Small intestine (tissue), 7 donors: Measurements from ENCODE around the gene ELF1. TPM values are rescaled to one million over a fixed set of nuclear protein-coding genes. Genes with fewer than 3 reads are reported as not detected.

Experiments
- DNase-seq, 2 donors: peaks; one replicate each; pipeline versions ENCODE4 v3.0.0 to v3.0.0-alpha.2; 2013
- FAIRE-seq: peaks from 2 replicates; lab custom pipeline; 2012; peaks lifted over from hg19 to GRCh38; lab: Jason Lieb, UNC
- H3K27ac ChIP-seq, 3 donors: one replicate each; pipeline ENCODE4 v1.5.1; 2013; ENCODE audit warnings: low read length in 2 of 3, mild to moderate bottlenecking in 2 of 3, control low read depth in 1 of 3, inconsistent platforms in 1 of 3, low read depth in 1 of 3, moderate library complexity in 1 of 3
- H3K27me3 ChIP-seq, 3 donors: one replicate each; pipeline ENCODE4 v1.6.1; 2013; ENCODE audit warnings: low read length in 3 of 3, inconsistent platforms in 1 of 3; ENCODE audit not compliant: control insufficient read depth in 3 of 3, insufficient read depth in 3 of 3
- H3K36me3 ChIP-seq, 3 donors: one replicate each; pipeline ENCODE4 v1.6.1; 2013; ENCODE audit warnings: low read length in 3 of 3, inconsistent platforms in 1 of 3, low read depth in 1 of 3, mild to moderate bottlenecking in 1 of 3, moderate library complexity in 1 of 3; ENCODE audit not compliant: control insufficient read depth in 3 of 3, insufficient read depth in 2 of 3
- H3K4me1 ChIP-seq, 3 donors: one replicate each; pipeline ENCODE4 v1.6.1; 2013; ENCODE audit warnings: low read length in 2 of 3, inconsistent platforms in 1 of 3, low read depth in 1 of 3, mild to moderate bottlenecking in 1 of 3, moderate library complexity in 1 of 3; ENCODE audit not compliant: control insufficient read depth in 3 of 3, insufficient read depth in 2 of 3
- H3K4me3 ChIP-seq, 3 donors: one replicate each; pipeline ENCODE4 v1.5.1; 2013; ENCODE audit warnings: low read length in 3 of 3, control low read depth in 1 of 3, inconsistent platforms in 1 of 3, low read depth in 1 of 3, mild to moderate bottlenecking in 1 of 3, moderate library complexity in 1 of 3
- H3K9me3 ChIP-seq, 2 donors: one replicate each; pipeline ENCODE4 v1.6.1; 2013; ENCODE audit warnings: low read depth in 1 of 2, low read length in 1 of 2; ENCODE audit not compliant: control insufficient read depth in 2 of 2, insufficient read depth in 1 of 2
- WGBS, 3 donors: extraction: QIAGEN DNeasy Blood & Tissue Kit; methylation state at CpG; one replicate each; pipeline ENCODE4 v1.1.7; 2013; 5-methylcytosine and 5-hydroxymethylcytosine counted together
- polyA plus RNA-seq, 4 donors: library from polyadenylated mRNA; stranded (reverse) in 3 of 4; unstranded in 1 of 4; fragments of 200-250 nt in 3 of 4; fragments of 120-200 nt in 1 of 4; gene quantifications; one replicate each; pipeline versions ENCODE4 v1.2.1 to v1.2.3, GENCODE V29; 2013
- donor health status: healthy with polysubstance abuse.
- donor health status: control.
- donor health status: control.
- donor health status: Bipolar disorder and iron deficiency.
- donor health status: healthy.

Gene ELF1
- polyA plus RNA-seq, 4 donors = 34.3 to 91.3 (median 39.4) TPM

DNA sequence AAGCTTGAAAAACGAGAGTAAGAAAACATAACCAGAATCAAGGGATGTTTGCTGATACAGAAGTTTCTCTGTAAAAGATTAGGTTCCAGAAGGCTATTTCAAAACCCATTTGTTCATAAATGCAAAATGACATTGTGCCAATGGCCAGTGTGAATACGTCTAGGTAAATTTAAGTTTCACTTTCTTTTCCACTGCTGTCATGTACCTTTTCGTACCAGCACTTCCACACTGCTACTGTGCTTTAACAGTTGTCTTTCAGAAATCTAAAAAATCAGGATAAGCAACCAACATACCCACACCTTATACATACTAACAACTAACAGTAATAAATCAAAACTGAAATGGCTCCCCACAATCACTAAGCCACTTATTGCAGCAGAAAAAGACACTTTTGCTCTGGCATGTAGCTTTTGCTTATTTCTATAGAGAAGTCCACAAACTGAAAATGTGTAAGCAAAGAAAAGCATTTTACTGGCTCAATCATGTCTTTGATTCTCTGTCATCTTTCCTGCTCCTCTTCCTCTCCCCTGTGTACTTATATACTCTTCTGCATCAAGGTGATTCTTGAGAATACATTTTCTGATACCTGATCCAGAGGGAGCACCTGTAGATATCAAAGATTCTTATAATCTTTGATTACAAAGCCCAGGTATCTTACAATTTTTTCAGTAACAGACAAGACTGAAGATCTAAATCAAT is 34.3 kb downstream of the ELF1 start:
- H3K27ac ChIP-seq = peak overlapping the region; percentile 72 to 91 (median 73)
- peaks cover 0 to 2% (median 0%) of the 10 kb centered on the region in 3 donors for H3K36me3 ChIP-seq
- 3 to 28% (median 5%) methylated on average over 3 of the region's 3 CpGs for WGBS, 3 donors
- peak; percentile 67 to 69 for DNase-seq
- FAIRE-seq = peak; percentile 51
- no peaks in the 10 kb centered on the region for H3K27me3 ChIP-seq
- peaks cover 4 to 22% (median 19%) of the 10 kb centered on the region in 3 donors for H3K4me1 ChIP-seq
- no peaks in the 10 kb centered on the region for H3K9me3 ChIP-seq
- H3K4me3 ChIP-seq = peak overlapping the region in 2 of 3 donors; percentile 18 to 25

DNA sequence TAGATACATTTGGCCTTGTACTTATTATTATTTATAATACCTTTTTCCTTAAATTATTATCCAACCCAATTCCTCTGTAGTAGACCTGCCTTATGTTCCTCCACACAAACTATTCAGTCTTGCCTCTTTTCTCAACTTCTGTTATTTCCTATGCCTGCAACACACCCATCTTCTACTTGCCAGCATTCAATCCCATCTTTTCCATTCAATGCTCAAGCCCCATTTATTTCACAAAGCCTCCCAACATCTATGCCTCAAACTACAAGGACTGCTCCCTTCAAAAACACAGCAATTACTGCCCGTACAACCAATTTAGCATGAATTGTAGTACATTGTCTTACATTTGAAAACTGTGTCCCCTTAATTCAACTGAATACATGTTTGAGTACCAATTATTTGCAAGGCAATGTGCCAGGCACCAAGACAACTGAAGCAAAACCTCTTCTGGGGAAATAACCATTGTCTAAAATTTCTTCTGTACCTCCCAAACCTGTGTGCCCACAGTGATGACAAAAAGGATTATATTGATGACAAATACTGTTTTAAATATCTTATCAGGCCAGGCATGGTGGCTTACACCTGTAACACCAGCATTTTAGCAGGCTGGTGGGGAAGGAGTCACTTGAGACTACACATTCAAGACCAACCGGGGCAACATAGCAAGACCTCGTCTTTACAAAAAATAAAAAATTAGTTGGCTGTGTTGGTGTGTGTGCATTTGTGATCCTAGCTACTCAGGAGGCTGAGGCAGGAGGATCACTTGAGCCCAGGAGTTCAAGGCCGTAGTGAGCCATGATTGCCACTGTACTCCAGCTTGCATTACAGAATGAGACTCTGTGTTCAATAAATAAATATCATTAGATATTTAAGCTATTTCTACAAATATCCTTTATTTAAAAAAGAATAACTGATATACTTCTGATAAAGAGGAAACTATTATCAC is 35.1 kb downstream of the ELF1 start:
- H3K27ac ChIP-seq = peak overlapping the region; percentile 71 to 91 (median 73)
- 36 to 62% (median 41%) methylated on average over 4 of the region's 4 CpGs for WGBS, 3 donors
- peaks cover 0 to 2% (median 0%) of the 10 kb centered on the region in 3 donors for H3K36me3 ChIP-seq
- H3K27me3 ChIP-seq = no peaks in the 10 kb centered on the region
- H3K4me3 ChIP-seq = peak overlapping the region in 1 of 3 donors; percentile 25
- no peak for DNase-seq
- no peaks in the 10 kb centered on the region for H3K9me3 ChIP-seq
- FAIRE-seq = no peak
- H3K4me1 ChIP-seq = peaks cover 4 to 22% (median 19%) of the 10 kb centered on the region in 3 donors

DNA sequence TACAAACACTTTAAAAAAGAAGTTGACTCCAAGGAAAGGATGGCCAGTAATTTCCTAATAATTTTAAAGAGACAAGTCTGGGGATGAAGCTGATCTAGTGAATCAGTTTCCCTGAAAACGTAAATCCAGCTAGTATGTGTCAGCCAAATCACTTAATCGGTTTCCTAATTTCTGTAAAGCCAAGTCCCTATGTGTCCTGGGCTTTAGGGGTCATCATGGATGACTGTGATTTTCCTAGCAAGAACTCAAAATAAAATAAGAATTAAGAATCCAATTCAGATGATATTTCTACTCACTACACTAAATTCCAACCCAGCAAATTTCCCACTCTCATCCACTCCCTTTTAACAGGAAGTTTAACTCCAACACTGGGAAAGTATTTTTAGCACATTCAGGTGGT is 35.9 kb downstream of the ELF1 start:
- no peaks in the 10 kb centered on the region for H3K36me3 ChIP-seq
- WGBS, 3 donors = 28 to 35% (median 31%) methylated on average over 2 of the region's 2 CpGs
- no peaks in the 10 kb centered on the region for H3K9me3 ChIP-seq
- no peak for DNase-seq
- peaks cover 4 to 22% (median 19%) of the 10 kb centered on the region in 3 donors for H3K4me1 ChIP-seq
- H3K27me3 ChIP-seq = no peaks in the 10 kb centered on the region
- no peak for FAIRE-seq
- peak overlapping the region; percentile 64 to 88 (median 73) for H3K27ac ChIP-seq
- H3K4me3 ChIP-seq = no peak overlapping the region

DNA sequence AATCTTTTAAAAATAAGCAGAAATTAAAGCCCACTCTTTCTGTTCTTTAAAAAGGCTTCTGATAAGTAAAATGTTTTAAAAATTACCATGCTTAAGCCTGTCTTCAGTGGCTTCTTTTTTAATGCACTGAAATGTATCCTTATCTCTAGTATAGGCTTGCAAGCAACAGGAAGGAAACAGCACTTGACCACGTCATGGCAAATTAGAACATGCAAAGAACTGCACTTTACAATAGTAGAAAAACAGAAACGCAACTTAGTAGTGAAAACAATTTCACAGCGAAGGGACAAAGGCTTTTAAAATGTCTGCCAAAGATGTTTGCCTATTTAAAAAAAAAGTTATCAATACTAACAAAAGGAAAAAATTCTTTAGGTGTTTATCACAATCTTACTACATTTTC is 36.3 kb downstream of the ELF1 start:
- 0 to 11% (median 5%) methylated on average over 3 of the region's 3 CpGs for WGBS, 3 donors
- peak overlapping the region; percentile 48 to 88 (median 73) for H3K27ac ChIP-seq
- no peaks in the 10 kb centered on the region for H3K9me3 ChIP-seq
- peak; percentile 91 for FAIRE-seq
- peaks cover 4 to 22% (median 19%) of the 10 kb centered on the region in 3 donors for H3K4me1 ChIP-seq
- no peaks in the 10 kb centered on the region for H3K27me3 ChIP-seq
- peak; percentile 67 to 78 for DNase-seq
- H3K4me3 ChIP-seq = no peak overlapping the region
- H3K36me3 ChIP-seq = peaks cover 0 to 4% (median 0%) of the 10 kb centered on the region in 3 donors

DNA sequence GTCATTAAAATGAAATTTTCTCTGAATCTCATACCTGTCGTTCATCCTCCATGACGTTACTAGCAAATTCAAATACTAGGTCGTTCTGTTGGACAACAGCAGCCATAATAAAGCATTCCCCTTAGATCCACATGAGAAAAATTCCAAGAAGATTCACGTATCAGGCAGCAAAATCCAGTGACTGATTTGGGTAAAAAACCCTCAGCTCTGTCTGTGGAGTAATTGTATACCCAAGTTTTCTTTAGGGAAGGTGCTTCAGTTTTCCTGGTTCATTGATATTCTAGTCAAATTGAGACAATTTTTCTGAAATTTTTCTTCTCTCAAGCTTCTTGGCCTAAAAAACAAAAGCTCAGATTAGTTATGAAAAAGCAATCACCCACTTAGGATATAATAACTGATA is 37.2 kb downstream of the ELF1 start:
- WGBS, 3 donors = 51 to 69% (median 52%) methylated on average over 4 of the region's 4 CpGs
- peaks cover 0 to 4% (median 0%) of the 10 kb centered on the region in 3 donors for H3K36me3 ChIP-seq
- H3K27ac ChIP-seq = peak overlapping the region; percentile 50 to 88 (median 73)
- H3K4me1 ChIP-seq = peaks cover 4 to 24% (median 22%) of the 10 kb centered on the region in 3 donors
- no peak for DNase-seq
- no peaks in the 10 kb centered on the region for H3K9me3 ChIP-seq
- no peaks in the 10 kb centered on the region for H3K27me3 ChIP-seq
- H3K4me3 ChIP-seq = peak overlapping the region in 1 of 3 donors; percentile 3
- no peak for FAIRE-seq

DNA sequence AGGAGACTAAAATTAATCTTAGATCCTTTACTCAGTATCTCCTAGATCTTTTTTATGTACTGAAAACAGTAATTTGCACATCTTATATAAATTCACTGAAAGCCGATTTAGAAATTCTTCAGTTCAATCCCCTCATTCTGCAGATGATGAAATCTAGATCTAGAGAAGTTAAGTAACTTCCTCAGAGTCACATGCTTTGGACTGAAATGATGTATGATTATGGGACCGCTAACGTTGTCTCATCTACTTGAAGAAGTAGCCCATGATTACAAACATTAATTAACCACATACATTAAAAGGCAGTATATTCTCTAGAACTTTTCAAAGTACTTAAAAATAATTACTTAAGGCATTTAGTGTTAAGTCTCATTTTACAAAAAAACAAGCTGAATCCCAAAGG is 37.8 kb downstream of the ELF1 start:
- peak overlapping the region in 1 of 3 donors; percentile 38 for H3K4me3 ChIP-seq
- no peaks in the 10 kb centered on the region for H3K27me3 ChIP-seq
- peaks cover 0 to 4% (median 0%) of the 10 kb centered on the region in 3 donors for H3K36me3 ChIP-seq
- H3K27ac ChIP-seq = peak overlapping the region in 1 of 3 donors; percentile 25
- no peak for DNase-seq
- H3K4me1 ChIP-seq = peaks cover 4 to 20% (median 18%) of the 10 kb centered on the region in 3 donors
- WGBS, 3 donors = 44 to 79% (median 53%) methylated on average over 3 of the region's 3 CpGs
- peak; percentile 55 for FAIRE-seq
- H3K9me3 ChIP-seq = no peaks in the 10 kb centered on the region

DNA sequence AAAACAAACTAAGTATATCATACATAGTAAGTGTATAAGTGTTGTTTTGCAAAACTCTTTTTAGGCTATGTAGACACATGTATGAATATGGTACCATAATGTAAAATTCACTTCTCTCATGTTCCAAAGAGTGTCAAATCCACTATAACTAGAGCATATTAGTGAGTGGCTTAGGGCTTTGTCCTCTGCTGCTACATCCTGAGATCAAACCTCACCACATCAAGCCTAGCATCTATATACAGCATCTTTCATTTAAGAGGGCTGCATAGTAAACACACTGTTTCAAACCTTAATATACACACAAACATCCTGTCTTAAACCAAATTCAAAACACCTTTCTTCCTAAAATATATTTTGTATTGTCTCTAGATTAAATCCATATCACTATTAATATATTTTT is 38.7 kb downstream of the ELF1 start:
- peak overlapping the region in 1 of 3 donors; percentile 19 for H3K4me3 ChIP-seq
- no peak for FAIRE-seq

DNA sequence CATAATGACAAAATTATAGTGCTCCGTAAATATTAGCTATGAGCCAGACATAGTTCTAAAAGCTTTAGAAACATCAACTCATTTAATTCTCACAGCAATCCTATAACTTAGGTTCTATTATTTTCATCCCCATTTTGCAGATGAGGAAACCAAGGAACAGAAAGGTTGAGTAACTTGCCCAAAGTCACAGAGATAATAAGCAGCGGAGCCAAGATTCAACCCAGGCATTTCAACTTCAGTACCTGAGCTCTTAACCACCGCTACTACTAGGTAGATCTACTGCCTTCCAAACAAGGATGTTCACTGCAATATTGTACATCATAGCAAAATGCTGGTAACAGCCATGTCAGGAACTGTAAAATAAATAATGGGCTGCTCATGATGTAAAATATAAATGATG is 39.9 kb downstream of the ELF1 start:
- WGBS, 3 donors = 73 to 84% (median 75%) methylated on average over 3 of the region's 3 CpGs
- FAIRE-seq (no peak), DNase-seq (no peak)
- peaks cover 0 to 4% (median 0%) of the 10 kb centered on the region in 3 donors for H3K36me3 ChIP-seq
- peak overlapping the region in 2 of 3 donors; percentile 32 to 34 for H3K27ac ChIP-seq
- no peaks in the 10 kb centered on the region for H3K27me3 ChIP-seq
- no peaks in the 10 kb centered on the region for H3K9me3 ChIP-seq
- H3K4me1 ChIP-seq = peaks cover 9 to 20% (median 18%) of the 10 kb centered on the region in 3 donors
- peak overlapping the region in 2 of 3 donors; percentile 11 to 23 for H3K4me3 ChIP-seq

More for the DNA sequence above, 38.7 kb downstream of the ELF1 start:
- Histone ChIP-seq H3K4me1 (peaks cover 4 to 16% (median 16%) of the 10 kb centered on the region in 3 donors), H3K36me3 (peaks cover 0 to 4% (median 0%) of the 10 kb centered on the region in 3 donors), H3K27me3 (no peaks in the 10 kb centered on the region), H3K9me3 (no peaks in the 10 kb centered on the region), H3K27ac (no peak overlapping the region)
- DNase-seq = no peak
